Measurements from ENCODE around the gene KRTAP4-2.
"Not testable (repeated sequence)": the region's sequence is repeated elsewhere in the genome, so short reads cannot be mapped to it uniquely, and the experiment has no call there.

Gene KRTAP4-2

GRCh38 chr17:41177727-41178271, at the start of gene KRTAP4-2:
KRTAP4-2 (minus strand) TSS chr17:41178221; CDS start chr17:41178164, 57 bp downstream.
- TF ChIP-seq CTCF (IDR thresholded peaks at IDR 0.05; ENCODE audit: extremely low read depth, insufficient read depth, missing control alignments) = no peak
- no peak for DNase-seq (ENCODE audit: low spot score)
- in situ Hi-C loops (cut with MboI; ENCODE audit: low pct_unique_long_range_greater_than_20kb, low sequenced_read_pairs, unreplicated experiment) = no loop called here

GRCh38 chr17:41226598-41227095, 48.6 kb upstream of the KRTAP4-2 start, which contains the start of gene KRTAP9-2:
KRTAP9-2 (plus strand) TSS chr17:41226648; CDS start chr17:41226655, 7 bp downstream.
- in situ Hi-C loops (cut with MboI; ENCODE audit: low pct_unique_long_range_greater_than_20kb, low sequenced_read_pairs, unreplicated experiment); DNase-seq (ENCODE audit: low spot score): not testable (repeated sequence)

GRCh38 chr17:41226051-41226450, 48.0 kb upstream of the KRTAP4-2 start:
- no peak for DNase-seq (ENCODE audit: low spot score)
- in situ Hi-C loops (cut with MboI; ENCODE audit: low pct_unique_long_range_greater_than_20kb, low sequenced_read_pairs, unreplicated experiment) = no loop called here
- no peak for TF ChIP-seq CTCF (IDR thresholded peaks at IDR 0.05; ENCODE audit: extremely low read depth, insufficient read depth, missing control alignments)

GRCh38 chr17:41223821-41224220, 45.8 kb upstream of the KRTAP4-2 start:
- DNase-seq (ENCODE audit: low spot score) = no peak
- TF ChIP-seq CTCF (IDR thresholded peaks at IDR 0.05; ENCODE audit: extremely low read depth, insufficient read depth, missing control alignments) = no peak
- in situ Hi-C loops (cut with MboI; ENCODE audit: low pct_unique_long_range_greater_than_20kb, low sequenced_read_pairs, unreplicated experiment) = no loop called here

- TF ChIP-seq CTCF (IDR thresholded peaks at IDR 0.05; ENCODE audit: extremely low read depth, insufficient read depth, missing control alignments) = no peak
- in situ Hi-C loops (cut with MboI; ENCODE audit: low pct_unique_long_range_greater_than_20kb, low sequenced_read_pairs, unreplicated experiment) = no loop called here
- DNase-seq (ENCODE audit: low spot score) = no peak
Measured at GRCh38 chr17:41215681-41216080, 37.7 kb upstream of the KRTAP4-2 start.

GRCh38 chr17:41212524-41213169, 34.6 kb upstream of the KRTAP4-2 start:
- TF ChIP-seq CTCF (IDR thresholded peaks at IDR 0.05; ENCODE audit: extremely low read depth, insufficient read depth, missing control alignments) = no peak
- in situ Hi-C loops (cut with MboI; ENCODE audit: low pct_unique_long_range_greater_than_20kb, low sequenced_read_pairs, unreplicated experiment) = no loop called here
- no peak for DNase-seq (ENCODE audit: low spot score)

- DNase-seq (ENCODE audit: low spot score) = no peak
- in situ Hi-C loops (cut with MboI; ENCODE audit: low pct_unique_long_range_greater_than_20kb, low sequenced_read_pairs, unreplicated experiment) = no loop called here
- TF ChIP-seq CTCF (IDR thresholded peaks at IDR 0.05; ENCODE audit: extremely low read depth, insufficient read depth, missing control alignments) = no peak
Measured at GRCh38 chr17:41211845-41212466, 33.9 kb upstream of the KRTAP4-2 start.

All from GM13977 (cell line).